ENCODE data around the gene MSH5. TPM values are rescaled to one million over a fixed set of nuclear protein-coding genes. Genes with fewer than 3 reads are reported as not detected.
"Not testable (repeated sequence)": the region's sequence is repeated elsewhere in the genome, so short reads cannot be mapped to it uniquely, and the experiment has no call there.

Gene MSH5
- total RNA-seq, 1 donor from 2014 or later: 11.2 TPM

- no peaks in the 10 kb centered on the region for H3K27me3 ChIP-seq
- DNase-seq: no peak
- H3K27ac ChIP-seq: no peak overlapping the region
- H3K4me1 ChIP-seq: peaks cover 12% of the 10 kb centered on the region
- no peaks in the 10 kb centered on the region for H3K9me3 ChIP-seq
- no peak for ATAC-seq
- TF ChIP-seq CTCF (IDR thresholded peaks at IDR 0.05): no peak
- intact Hi-C loops (cut with DNase I): no loop called here
- no peak overlapping the region for H3K4me3 ChIP-seq
- peaks cover 17% of the 10 kb centered on the region for H3K36me3 ChIP-seq
Measured at GRCh38 chr6:31796993-31797385, 57.2 kb downstream of the MSH5 start.

DNA sequence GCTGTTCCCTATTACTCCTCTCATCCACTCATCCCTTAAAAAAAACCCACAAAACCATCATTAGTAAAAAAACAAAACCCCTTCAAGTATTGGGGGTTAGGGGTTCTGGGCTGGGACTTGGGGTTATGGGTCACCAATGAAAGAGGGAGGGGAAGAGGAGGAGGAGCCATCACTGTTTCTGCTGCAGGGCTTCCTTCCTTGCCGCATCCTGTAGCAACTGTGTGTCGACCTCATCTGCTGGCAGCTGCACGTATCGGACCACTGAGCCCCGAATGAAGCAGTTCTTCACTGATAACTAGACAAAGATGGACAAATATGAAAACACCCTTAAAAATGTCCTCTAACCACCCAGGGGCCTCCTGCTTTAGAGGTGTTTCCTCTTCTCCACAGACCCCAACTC is 57.8 kb downstream of the MSH5 start:
- Histone ChIP-seq H3K27me3 (no peaks in the 10 kb centered on the region), H3K27ac (no peak overlapping the region), H3K4me1 (peaks cover 12% of the 10 kb centered on the region), H3K9me3 (no peaks in the 10 kb centered on the region), H3K36me3 (peaks cover 19% of the 10 kb centered on the region), H3K4me3 (no peak overlapping the region)
- no peak for TF ChIP-seq CTCF (IDR thresholded peaks at IDR 0.05)
- ATAC-seq (no peak), DNase-seq (no peak)
- intact Hi-C loops (cut with DNase I): no loop called here

DNA sequence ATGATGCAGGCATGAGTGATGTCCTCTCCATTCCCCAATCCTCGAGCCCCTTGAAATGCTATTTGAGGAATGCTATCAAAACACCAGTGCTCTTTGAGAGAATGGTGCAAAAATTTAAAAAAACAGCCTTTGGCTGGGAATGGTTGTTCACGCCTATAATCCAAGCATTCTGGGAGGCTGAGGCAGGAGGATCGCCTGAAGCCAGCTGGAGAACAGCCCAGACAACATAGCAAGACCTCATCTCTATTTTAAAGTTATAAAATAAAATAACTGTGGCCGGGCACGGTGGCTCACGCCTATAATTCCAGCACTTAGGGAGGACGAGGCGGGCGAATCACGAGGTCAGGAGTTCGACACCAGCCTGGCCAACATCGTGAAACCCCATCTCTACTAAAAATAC is 60.0 kb downstream of the MSH5 start:
- Histone ChIP-seq H3K9me3 (no peaks in the 10 kb centered on the region), H3K4me1 (peaks cover 8% of the 10 kb centered on the region), H3K27ac (no peak overlapping the region), H3K36me3 (peaks cover 22% of the 10 kb centered on the region), H3K4me3 (no peak overlapping the region), H3K27me3 (no peaks in the 10 kb centered on the region)
- intact Hi-C loops (cut with DNase I): no loop called here
- DNase-seq: no peak
- no peak for TF ChIP-seq CTCF (IDR thresholded peaks at IDR 0.05)
- no peak for ATAC-seq

DNA sequence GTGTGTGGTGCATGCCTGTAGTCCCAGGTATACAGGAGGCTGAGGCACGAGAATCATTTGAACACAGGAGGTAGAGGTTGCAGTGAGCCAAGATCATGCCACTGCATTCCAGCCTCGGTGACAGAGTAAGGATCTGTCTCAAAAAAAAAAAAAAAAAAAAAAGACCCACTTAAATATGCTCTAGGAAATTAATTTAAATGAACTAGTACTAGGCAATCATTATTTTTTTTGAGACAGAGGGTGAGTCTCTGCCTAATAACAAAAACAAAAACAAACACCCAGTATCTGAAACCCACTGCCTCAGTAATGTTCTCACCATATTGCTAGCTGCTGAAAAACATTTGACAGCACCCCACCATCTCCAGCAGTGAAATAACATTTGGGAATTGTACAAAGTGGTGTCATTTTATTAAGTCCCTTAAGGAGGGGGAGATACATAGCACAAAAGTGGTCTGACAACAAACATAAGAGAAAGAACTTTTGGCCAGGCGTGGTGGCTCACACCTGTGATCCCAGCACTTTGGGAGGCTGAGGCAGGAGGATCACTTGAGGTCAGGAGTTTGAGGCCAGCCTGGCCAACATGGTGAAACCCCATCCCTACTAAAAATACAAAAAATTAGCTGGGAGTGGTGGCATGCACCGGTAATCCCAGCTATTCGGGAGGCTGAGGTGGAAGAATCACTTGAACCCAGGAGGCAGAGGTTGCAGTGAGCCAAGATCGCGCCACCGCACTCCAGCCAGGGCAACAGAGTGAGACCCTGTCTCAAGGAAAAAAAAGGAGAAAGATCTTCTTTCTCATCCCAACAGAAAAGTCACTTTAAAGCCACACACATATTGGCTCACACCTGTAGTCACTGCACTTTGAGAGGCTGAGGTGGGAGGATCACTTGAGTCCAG is 61.5 kb downstream of the MSH5 start:
- H3K27me3 ChIP-seq; ATAC-seq; H3K4me3 ChIP-seq; intact Hi-C loops (cut with DNase I); H3K9me3 ChIP-seq; H3K27ac ChIP-seq; DNase-seq: not testable (repeated sequence)
- H3K36me3 ChIP-seq: peaks cover 22% of the 10 kb centered on the region
- peaks cover 12% of the 10 kb centered on the region for H3K4me1 ChIP-seq

DNA sequence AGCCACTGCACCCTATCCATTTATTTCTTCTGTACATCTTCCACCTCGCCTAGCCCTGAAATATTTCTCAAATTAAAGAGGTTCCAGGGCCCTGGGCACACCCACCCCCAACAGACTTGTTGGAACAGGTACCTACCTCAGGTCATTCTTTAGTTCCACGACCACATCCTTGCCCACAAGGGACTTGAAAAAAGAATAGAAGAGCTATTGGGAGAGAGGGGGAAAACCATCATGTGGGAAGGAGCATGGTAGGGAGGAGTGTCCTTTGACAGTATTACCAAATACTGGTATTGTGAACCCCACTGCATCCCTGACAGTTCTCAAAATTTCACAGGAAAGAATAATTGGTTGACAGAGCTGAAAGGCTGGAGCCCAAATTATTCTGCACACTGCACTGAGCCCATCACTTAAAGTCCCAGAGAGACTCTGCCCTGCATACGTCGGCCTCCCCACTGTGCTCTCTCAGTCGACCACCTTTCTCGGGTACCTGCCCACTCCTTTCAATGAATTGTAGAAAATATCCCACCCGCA is 66.2 kb downstream of the MSH5 start:
- intact Hi-C loops (cut with DNase I): no loop called here

More for the DNA sequence above, 66.2 kb downstream of the MSH5 start:
- no peak for ATAC-seq
- no peaks in the 10 kb centered on the region for H3K27me3 ChIP-seq
- H3K4me1 ChIP-seq: peaks cover 13% of the 10 kb centered on the region
- TF ChIP-seq CTCF (IDR thresholded peaks at IDR 0.05): no peak
- H3K4me3 ChIP-seq: peak overlapping the region; percentile 83
- peaks cover 19% of the 10 kb centered on the region for H3K36me3 ChIP-seq
- no peaks in the 10 kb centered on the region for H3K9me3 ChIP-seq
- H3K27ac ChIP-seq: peak overlapping the region; percentile 90
- no peak for DNase-seq

All from upper lobe of right lung (tissue), 1 donor.